Trophoblast cell (in vitro differentiated cells and primary cell): ENCODE data around the gene ISG20.
"Not testable (repeated sequence)": the region's sequence is repeated elsewhere in the genome, so short reads cannot be mapped to it uniquely, and the experiment has no call there.

ENCODE experiments used
- DNase-seq, 2 donors: peaks; one replicate each; pipeline ENCODE4 v3.0.0-alpha.2; 2016
- H2AFZ ChIP-seq: 2 replicates; pipeline ENCODE4 v1.6.1; 2013; ENCODE audit warnings: low read length, moderate library complexity, mild to moderate bottlenecking; ENCODE audit not compliant: insufficient read depth, poor library complexity
- H2AK5ac ChIP-seq: 2 replicates; pipeline ENCODE4 v1.6.1; 2013; ENCODE audit warnings: mild to moderate bottlenecking, low read length
- H2BK120ac ChIP-seq: 2 replicates; pipeline ENCODE4 v1.6.1; 2013; ENCODE audit warnings: low read length, mild to moderate bottlenecking, moderate library complexity; ENCODE audit not compliant: insufficient read depth, poor library complexity
- H2BK12ac ChIP-seq: 2 replicates; pipeline ENCODE4 v1.6.1; 2013; ENCODE audit warnings: mild to moderate bottlenecking, low read length, moderate library complexity
- H2BK5ac ChIP-seq: 2 replicates; pipeline ENCODE4 v1.6.1; 2013; ENCODE audit warnings: low read length, low read depth, moderate library complexity, mild to moderate bottlenecking; ENCODE audit not compliant: poor library complexity
- H3K14ac ChIP-seq: 2 replicates; pipeline ENCODE4 v1.6.1; 2013; ENCODE audit warnings: mild to moderate bottlenecking, low read length
- H3K18ac ChIP-seq: 2 replicates; pipeline ENCODE4 v1.6.1; 2013; ENCODE audit warnings: mild to moderate bottlenecking, low read length
- H3K23ac ChIP-seq: 2 replicates; pipeline ENCODE4 v1.6.1; 2013; ENCODE audit warnings: low read length
- H3K27ac ChIP-seq: 2 replicates; pipeline ENCODE4 v1.5.1; 2013; ENCODE audit warnings: low read depth, mild to moderate bottlenecking, inconsistent platforms, low read length, moderate library complexity
- H3K27me3 ChIP-seq: 2 replicates; pipeline ENCODE4 v1.6.1; 2013; ENCODE audit warnings: inconsistent platforms, mild to moderate bottlenecking, low read length, moderate library complexity; ENCODE audit not compliant: insufficient read depth
- H3K36me3 ChIP-seq, 2 experiments: 1 replicate in 1 of 2; 2 replicates in 1 of 2; pipeline ENCODE4 v1.6.1; 2013; ENCODE audit warnings: low read length in 2 of 2, mild to moderate bottlenecking in 2 of 2, moderate library complexity in 1 of 2; ENCODE audit not compliant: insufficient read depth in 2 of 2, control insufficient read depth in 1 of 2
- H3K4ac ChIP-seq: 2 replicates; pipeline ENCODE4 v1.6.1; 2013; ENCODE audit warnings: low read depth, mild to moderate bottlenecking, low read length, moderate library complexity
- H3K4me1 ChIP-seq, 2 experiments: 1 replicate in 1 of 2; 2 replicates in 1 of 2; pipeline ENCODE4 v1.6.1; 2013; ENCODE audit warnings: low read length in 2 of 2, mild to moderate bottlenecking in 2 of 2, moderate library complexity in 1 of 2; ENCODE audit not compliant: insufficient read depth in 2 of 2, control insufficient read depth in 1 of 2
- H3K4me2 ChIP-seq: 2 replicates; pipeline ENCODE4 v1.6.1; 2013; ENCODE audit warnings: inconsistent platforms, mild to moderate bottlenecking, low read length, moderate library complexity
- H3K4me3 ChIP-seq: 2 replicates; pipeline ENCODE4 v1.5.1; 2013; ENCODE audit warnings: mild to moderate bottlenecking, low read depth, low read length, inconsistent platforms
- H3K79me1 ChIP-seq: one replicate; pipeline ENCODE4 v1.6.1; 2013; ENCODE audit warnings: low read length
- H3K79me2 ChIP-seq: 2 replicates; pipeline ENCODE4 v1.6.1; 2013; ENCODE audit warnings: low read length, mild to moderate bottlenecking; ENCODE audit not compliant: control insufficient read depth, insufficient read depth, poor library complexity
- H3K9ac ChIP-seq: 2 replicates; pipeline ENCODE4 v1.6.1; 2013; ENCODE audit warnings: mild to moderate bottlenecking, low read length
- H3K9me3 ChIP-seq: 2 replicates; pipeline ENCODE4 v1.6.1; 2013; ENCODE audit warnings: low read depth, mild to moderate bottlenecking, control low read depth, inconsistent platforms, low read length; ENCODE audit not compliant: insufficient read depth
- H4K12ac ChIP-seq: 2 replicates; pipeline ENCODE4 v1.6.1; 2013; ENCODE audit warnings: low read depth, mild to moderate bottlenecking, low read length, moderate library complexity
- H4K8ac ChIP-seq: 2 replicates; pipeline ENCODE4 v1.6.1; 2013; ENCODE audit warnings: low read depth, mild to moderate bottlenecking, low read length, moderate library complexity
- H4K91ac ChIP-seq: one replicate; pipeline ENCODE4 v1.6.1; 2013; ENCODE audit warnings: low read depth, mild to moderate bottlenecking, low read length, moderate library complexity
- WGBS: extraction: QIAGEN DNeasy Blood & Tissue Kit; methylation state at CpG from one replicate; pipeline ENCODE4 v1.1.7; 2013; ENCODE audit warnings: missing lambda C conversion rate; ENCODE audit not compliant: insufficient read length, insufficient coverage; ENCODE audit errors: extremely low coverage; 5-methylcytosine and 5-hydroxymethylcytosine counted together

ISG20 gene

DNA sequence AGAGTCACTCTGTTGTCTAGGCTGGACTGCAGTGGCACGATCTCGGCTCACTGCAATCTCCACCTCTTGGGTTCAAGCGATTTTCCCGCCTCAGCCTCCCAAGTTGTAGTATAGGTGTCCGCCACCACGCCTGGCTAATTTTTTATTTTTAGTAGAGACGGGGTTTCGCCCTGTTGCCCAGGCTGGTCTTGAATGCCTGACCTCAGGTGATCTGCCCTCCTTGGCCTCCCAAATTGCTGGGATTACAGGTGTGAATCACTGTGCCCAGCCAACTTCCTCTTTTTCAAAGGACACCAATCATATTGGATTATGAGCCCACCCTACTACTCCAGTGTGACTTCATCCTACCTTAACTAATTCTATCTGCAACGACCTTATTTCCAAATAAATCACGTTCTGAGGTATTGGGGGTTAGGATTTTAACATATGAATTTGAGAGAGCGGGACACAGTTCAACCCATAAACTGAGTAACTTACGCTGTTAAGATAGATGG, 3.2 kb downstream of the ISG20 start:
- H4K12ac ChIP-seq, result no peak overlapping the region
- no peak overlapping the region for H3K27ac ChIP-seq
- no peak overlapping the region for H3K4me3 ChIP-seq
- H3K9me3 ChIP-seq, result peaks cover 2% of the 10 kb centered on the region
- H3K27me3 ChIP-seq, result no peaks in the 10 kb centered on the region
- H3K36me3 ChIP-seq, result no peaks in the 10 kb centered on the region
- H3K9ac ChIP-seq, result no peak overlapping the region
- H4K91ac ChIP-seq, result no peak overlapping the region
- H2BK12ac ChIP-seq, result no peak overlapping the region
- no peaks in the 10 kb centered on the region for H3K79me2 ChIP-seq
- H2BK120ac ChIP-seq, result no peak overlapping the region
- H4K8ac ChIP-seq, result no peak overlapping the region
- H3K4me2 ChIP-seq, result no peak overlapping the region
- H2BK5ac ChIP-seq, result no peak overlapping the region
- H3K4me1 ChIP-seq, result peaks cover 17 to 18% of the 10 kb centered on the region in 2 experiments
- H2AK5ac ChIP-seq, result no peak overlapping the region
- 80% methylated on average over 1 of the region's 12 CpGs for WGBS
- no peak for DNase-seq
- no peak overlapping the region for H3K4ac ChIP-seq
- peaks cover 8% of the 10 kb centered on the region for H3K79me1 ChIP-seq
- no peak overlapping the region for H2AFZ ChIP-seq
- no peak overlapping the region for H3K14ac ChIP-seq
- no peak overlapping the region for H3K18ac ChIP-seq
- H3K23ac ChIP-seq, result no peak overlapping the region

DNA sequence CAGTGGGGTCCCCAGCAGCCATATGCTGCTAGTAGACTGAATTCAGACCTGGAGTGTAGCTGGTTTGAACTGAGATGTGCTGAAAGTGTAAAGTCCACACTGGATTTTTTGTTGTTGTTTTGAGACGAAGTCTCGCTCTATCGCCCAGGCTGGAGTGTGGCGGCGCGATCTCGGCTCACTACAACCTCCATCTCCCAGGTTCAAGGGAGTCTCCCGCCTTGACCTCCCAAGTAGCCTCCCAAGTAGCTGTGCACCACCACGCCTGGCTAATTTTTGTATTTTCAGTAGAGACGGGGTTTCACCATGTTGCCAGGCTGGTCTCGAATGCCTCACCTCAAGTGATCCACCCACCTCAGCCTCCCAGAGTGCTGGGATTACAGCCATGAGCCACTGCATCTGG, 3.7 kb downstream of the ISG20 start:
- not testable (repeated sequence) for H3K27ac ChIP-seq, H3K9me3 ChIP-seq, H3K36me3 ChIP-seq, H4K91ac ChIP-seq, H3K27me3 ChIP-seq, H3K79me2 ChIP-seq, H3K4me3 ChIP-seq, H4K12ac ChIP-seq, H3K18ac ChIP-seq, H3K9ac ChIP-seq, H4K8ac ChIP-seq, H2AFZ ChIP-seq, H2BK120ac ChIP-seq, H3K79me1 ChIP-seq, H3K14ac ChIP-seq, H2BK5ac ChIP-seq, H2AK5ac ChIP-seq, H3K4me2 ChIP-seq, H3K4ac ChIP-seq, H3K23ac ChIP-seq, DNase-seq, H2BK12ac ChIP-seq
- H3K4me1 ChIP-seq, result peaks cover 16 to 19% of the 10 kb centered on the region in 2 experiments
- no CpG with 5 or more reads among the region's 11 CpGs for WGBS

DNA sequence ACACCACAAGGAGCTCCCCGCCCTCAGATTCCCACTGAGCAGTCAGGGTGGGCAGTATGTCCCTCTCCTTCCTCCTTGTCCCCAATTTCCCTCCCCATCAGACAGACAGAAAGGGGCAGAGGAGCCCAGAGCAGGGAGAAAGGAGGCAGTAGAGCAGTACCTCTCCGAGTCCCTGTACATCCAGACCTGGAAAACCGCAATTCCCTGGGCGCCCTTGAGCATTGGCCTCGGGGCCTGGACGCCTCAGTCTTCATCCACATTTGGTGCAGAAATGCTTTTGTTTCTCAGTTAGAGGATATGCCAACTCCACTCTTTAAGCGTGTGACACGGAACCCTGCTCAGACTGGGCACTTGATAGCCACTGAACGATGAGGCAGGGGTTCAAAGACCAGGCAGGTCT, 5.9 kb downstream of the ISG20 start:
- no CpG with 5 or more reads among the region's 9 CpGs for WGBS
- Histone ChIP-seq H3K79me2 (no peaks in the 10 kb centered on the region), H3K4me3 (no peak overlapping the region)

DNA sequence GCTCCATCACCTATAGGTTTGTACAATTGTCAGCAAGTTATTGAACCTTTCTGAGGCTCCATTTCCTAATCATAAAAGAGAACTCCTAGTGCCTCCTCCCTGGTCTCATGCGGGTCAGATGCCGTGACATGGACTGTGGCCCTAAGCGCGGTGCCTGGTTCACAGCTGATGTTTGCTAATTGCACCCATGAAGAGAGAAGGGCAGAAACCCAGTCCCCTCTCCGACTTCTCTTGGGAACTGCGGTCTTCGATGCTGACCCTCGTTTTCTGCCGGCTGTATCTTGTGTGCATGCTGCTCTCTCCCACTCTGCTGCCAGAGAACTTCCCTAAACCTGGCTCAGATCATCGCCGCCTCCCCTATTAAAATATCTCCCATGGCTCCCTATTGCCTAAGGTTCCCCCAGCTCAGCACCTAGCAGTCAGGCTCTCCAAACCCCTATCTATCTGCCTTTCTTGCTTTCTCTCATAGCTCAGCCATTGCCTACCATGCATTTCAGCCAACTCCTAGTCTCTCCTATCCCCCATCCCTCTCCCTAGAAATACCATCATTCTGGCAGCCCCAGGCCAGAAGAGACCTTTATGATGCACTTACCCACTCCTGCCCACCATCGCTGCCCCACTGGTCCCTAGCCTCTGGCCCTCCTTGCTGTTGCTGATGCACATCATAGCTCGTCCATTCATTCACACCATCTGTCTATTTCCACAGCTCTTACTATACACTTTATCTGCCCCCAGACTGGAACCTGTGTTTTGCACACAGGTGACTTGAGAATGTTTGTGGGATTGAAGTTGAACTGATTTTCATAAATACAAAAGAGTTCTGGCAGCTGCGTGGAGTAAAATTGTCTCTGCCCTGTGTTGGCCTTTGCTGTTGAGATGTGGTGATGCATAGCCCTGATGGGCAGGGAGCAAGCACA, 6.6 kb downstream of the ISG20 start:
- Histone ChIP-seq H2AK5ac (no peak overlapping the region), H4K8ac (no peak overlapping the region), H3K27me3 (no peaks in the 10 kb centered on the region), H3K4me2 (no peak overlapping the region), H3K4me1 (peaks cover 3 to 4% of the 10 kb centered on the region in 2 experiments), H4K91ac (no peak overlapping the region), H2AFZ (no peak overlapping the region), H3K18ac (no peak overlapping the region), H4K12ac (no peak overlapping the region), H3K23ac (no peak overlapping the region), H2BK120ac (no peak overlapping the region), H3K9me3 (peaks cover 2% of the 10 kb centered on the region), H2BK12ac (no peak overlapping the region), H3K14ac (no peak overlapping the region), H3K9ac (no peak overlapping the region), H3K4ac (no peak overlapping the region), H2BK5ac (no peak overlapping the region), H3K79me1 (no peaks in the 10 kb centered on the region), H3K36me3 (no peaks in the 10 kb centered on the region), H3K79me2 (no peaks in the 10 kb centered on the region), H3K27ac (no peak overlapping the region), H3K4me3 (no peak overlapping the region)
- no CpG with 5 or more reads among the region's 14 CpGs for WGBS
- no peak for DNase-seq

More for the DNA sequence above, 5.9 kb downstream of the ISG20 start:
- Histone ChIP-seq H2AFZ (no peak overlapping the region), H3K23ac (no peak overlapping the region), H3K27me3 (no peaks in the 10 kb centered on the region), H3K4me1 (peaks cover 5 to 9% of the 10 kb centered on the region in 2 experiments), H2BK120ac (no peak overlapping the region), H4K8ac (no peak overlapping the region), H3K9me3 (peaks cover 2% of the 10 kb centered on the region), H3K4ac (no peak overlapping the region), H3K18ac (no peak overlapping the region), H3K9ac (no peak overlapping the region), H3K14ac (no peak overlapping the region), H4K12ac (no peak overlapping the region), H3K27ac (no peak overlapping the region), H2BK12ac (no peak overlapping the region), H4K91ac (no peak overlapping the region), H3K79me1 (no peaks in the 10 kb centered on the region), H2BK5ac (no peak overlapping the region), H3K4me2 (no peak overlapping the region), H2AK5ac (no peak overlapping the region), H3K36me3 (no peaks in the 10 kb centered on the region)
- DNase-seq, result no peak
